GM08714 (cell line): Measurements from ENCODE around the gene SNTG2.

Experiments used
- H3K4me3 ChIP-seq: fragments of 200-500 bp; sonication (Bioruptor generic); 2 replicates; pipeline ENCODE4 v1.5.1; 2014; ENCODE audit warnings: mild to moderate bottlenecking, low read length, inconsistent platforms
- ZNF274 ChIP-seq: IDR thresholded peaks from 2 replicates; pipeline ENCODE4 v1.6.1; 2012; ENCODE audit warnings: mild to moderate bottlenecking, low read depth, low read length

Gene SNTG2

DNA sequence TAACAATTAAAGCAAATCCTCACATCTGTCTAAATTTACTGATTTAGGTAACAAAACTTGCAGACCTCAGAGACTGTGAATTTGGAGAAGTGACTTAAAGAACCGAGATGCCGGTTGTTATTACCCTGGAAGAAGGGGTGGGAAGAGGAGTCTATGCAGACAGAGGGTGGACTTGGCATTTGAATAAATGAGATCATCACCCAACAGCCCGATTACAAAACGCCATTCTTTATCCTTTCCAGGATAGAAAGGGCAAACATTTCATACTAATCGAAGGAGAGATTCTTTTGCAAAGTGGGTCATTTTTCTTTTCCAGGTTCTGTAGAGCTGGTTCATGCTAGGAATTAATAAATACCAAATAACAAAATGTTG, 389.5 kb downstream of the SNTG2 start:
- H3K4me3 ChIP-seq = no peak overlapping the region
- TF ChIP-seq ZNF274 = no peak

DNA sequence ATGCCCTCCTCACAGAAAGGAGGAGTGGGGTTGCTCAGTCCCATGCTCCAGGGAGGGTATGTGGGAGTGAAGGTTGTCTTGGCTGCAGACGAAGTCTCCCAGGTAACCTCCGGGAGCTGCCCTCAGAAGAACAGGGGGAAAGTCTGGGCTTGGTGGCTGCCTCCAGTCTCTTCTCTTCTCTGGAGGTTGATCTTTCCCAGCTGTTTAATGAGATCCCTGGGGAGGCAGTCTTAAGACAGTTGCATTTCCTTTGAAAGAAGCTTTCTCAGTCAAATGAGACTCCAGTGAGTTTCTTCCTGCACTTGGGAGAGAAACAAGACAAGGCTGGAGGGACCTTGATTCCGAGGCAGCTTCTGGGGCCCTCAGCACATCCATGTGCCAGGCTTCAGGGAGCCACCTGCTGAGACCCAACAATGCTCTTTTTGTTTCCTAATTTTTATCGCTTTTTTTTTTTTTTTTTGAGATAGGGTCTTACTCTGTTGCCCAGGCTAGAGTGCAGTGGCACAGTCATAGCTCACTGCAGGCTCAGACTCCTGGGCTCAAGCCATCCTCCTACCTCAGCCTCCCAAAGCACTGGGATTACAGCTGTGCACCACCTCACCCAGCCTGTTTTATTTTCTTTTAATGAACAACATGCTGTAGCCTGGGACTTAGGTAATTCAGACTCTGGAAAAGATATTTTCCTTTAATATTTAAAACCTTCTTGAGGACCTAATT, 390.9 kb downstream of the SNTG2 start:
- H3K4me3 ChIP-seq = no peak overlapping the region

DNA sequence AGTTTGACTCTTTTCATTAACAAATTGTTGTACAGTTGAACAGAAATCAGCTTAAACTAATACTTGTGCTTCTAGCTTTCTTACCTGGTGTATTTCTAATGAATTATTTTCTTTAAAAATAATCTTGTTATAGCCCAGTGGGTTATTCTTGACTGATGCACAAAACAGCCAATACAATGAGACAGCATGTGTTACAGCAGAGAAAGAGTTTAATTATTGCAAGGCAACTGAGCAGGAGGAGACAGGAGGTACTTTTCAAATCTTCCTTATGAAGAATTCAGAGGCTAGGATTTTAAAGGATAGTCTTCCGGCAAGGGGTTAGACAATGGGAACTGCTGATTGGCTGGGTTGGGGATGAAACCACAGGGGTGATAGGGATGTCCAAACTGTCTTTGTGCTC, 398.1 kb downstream of the SNTG2 start:
- H3K4me3 ChIP-seq = no peak overlapping the region
- TF ChIP-seq ZNF274 = no peak

More for the DNA sequence above, 390.9 kb downstream of the SNTG2 start:
- TF ChIP-seq ZNF274 = no peak

DNA sequence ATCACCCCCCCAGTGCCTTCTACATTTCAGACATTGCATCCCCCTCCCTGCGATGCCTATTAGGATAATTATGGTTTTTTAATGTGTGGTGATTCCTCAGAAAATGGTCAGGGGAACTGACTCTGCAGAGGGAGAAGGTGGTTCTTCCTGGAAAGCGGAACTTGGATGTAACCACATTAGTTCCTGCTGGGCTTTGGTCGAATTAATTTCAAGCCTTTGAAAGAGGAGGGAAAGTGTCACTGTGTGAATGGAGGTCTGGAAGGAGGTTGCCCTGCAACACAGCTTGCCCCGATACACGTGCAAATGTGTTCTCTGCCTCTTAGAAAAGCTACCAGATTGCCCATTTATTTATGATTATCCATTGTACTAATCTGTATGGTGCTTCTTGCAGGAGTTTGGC, 399.5 kb downstream of the SNTG2 start:
- no peak for TF ChIP-seq ZNF274
- no peak overlapping the region for H3K4me3 ChIP-seq

DNA sequence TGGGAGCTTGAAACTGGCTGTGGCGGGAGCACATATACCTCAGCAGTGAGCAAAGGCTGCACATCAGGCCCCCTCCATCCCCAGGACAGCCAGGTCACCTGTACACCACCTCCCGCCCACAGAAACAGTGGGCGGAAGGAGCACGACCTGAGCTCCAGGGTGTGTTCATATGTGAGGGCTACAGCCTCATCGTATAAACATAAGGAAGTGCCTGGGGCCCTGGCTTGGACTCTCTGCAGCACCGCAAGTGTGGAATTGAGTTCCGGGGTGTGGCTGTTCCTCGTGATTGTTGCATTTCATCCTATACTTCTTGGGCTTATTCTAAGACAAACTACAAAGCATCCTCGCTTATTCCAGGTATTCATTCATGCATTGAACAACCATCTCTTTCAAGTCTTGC, 402.5 kb downstream of the SNTG2 start:
- TF ChIP-seq ZNF274 = no peak
- H3K4me3 ChIP-seq = no peak overlapping the region

GRCh38 chr2:1353543-1353942, 402.9 kb downstream of the SNTG2 start:
- no peak for TF ChIP-seq ZNF274
- no peak overlapping the region for H3K4me3 ChIP-seq

- TF ChIP-seq ZNF274 = no peak
Measured at GRCh38 chr2:1360144-1360543, 409.5 kb downstream of the SNTG2 start.

DNA sequence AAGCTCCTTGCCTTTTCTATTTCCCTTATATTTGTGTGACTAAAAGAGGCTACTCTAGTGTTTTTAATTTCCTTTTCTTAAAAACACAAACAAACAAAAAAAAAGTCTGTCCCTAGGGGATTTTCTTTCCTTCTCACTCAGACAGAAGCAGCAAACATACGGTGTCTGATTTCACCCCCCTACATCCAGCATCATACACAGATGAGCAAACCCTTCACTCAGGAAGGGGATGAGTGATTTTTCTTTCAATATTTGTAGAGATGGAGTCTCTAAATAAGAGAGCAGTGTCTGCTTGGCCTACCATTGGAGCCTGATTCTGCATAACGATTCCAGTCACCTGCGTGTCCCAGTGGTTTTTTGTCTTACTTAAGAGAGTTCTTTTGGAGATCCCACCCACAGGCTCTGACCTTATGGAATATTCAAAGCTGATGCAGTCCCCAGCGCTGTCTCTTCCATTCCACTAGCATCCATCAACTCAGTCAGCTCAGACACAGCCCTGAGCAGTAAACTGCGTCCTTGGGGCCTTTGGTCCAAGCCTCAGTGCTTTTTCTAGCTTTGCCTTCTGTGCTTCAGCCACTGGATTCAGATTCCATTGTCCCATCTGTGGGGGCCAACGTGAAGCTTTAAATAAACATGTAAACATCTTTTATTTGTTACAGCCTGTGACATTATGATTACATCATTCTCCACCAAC, 410.1 kb downstream of the SNTG2 start:
- H3K4me3 ChIP-seq = no peak overlapping the region
- TF ChIP-seq ZNF274 = no peak

More at GRCh38 chr2:1360144-1360543, 409.5 kb downstream of the SNTG2 start:
- no peak overlapping the region for H3K4me3 ChIP-seq

DNA sequence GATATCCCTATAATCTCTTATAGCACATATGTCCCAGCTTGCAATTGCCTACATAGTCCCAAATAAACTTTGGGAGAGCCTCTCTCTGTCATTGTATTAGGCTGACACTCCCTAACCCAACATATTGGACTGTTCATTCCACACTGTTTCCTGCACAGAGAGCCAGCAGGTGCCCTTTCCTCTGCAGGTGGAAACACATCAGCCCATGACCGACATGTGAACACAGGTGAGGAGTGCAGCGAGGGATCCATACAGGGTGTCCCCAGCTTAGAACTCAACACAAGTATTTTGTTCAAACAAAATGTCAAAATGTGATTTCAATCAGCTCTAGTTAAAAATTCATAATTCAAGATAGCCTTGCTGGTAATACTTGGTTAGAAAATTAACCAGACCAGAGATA, 412.7 kb downstream of the SNTG2 start:
- H3K4me3 ChIP-seq = no peak overlapping the region
- TF ChIP-seq ZNF274 = no peak

- no peak for TF ChIP-seq ZNF274
- no peak overlapping the region for H3K4me3 ChIP-seq
Measured at GRCh38 chr2:1366546-1367134, 416.0 kb downstream of the SNTG2 start.

DNA sequence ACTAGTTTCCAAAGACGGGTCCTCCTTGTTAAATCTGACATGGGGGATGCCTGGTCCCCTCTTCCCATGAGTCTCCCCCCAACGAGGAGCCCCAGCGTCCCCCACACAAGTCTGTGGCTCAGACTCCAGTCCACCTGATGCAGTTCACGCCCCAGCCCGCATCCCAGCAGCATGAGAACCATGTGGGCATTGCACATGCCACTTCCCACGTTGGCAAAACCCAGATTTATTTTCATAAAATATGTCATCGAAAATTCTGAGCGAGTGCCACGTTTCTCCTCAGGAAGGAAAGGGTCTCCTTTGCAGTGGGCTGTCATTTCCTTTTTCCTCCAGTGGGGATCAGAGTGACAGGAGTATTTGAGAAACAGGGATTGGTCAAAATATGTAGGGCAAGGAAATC, 417.0 kb downstream of the SNTG2 start:
- no peak overlapping the region for H3K4me3 ChIP-seq
- no peak for TF ChIP-seq ZNF274

- H3K4me3 ChIP-seq = no peak overlapping the region
- TF ChIP-seq ZNF274 = no peak
Measured at GRCh38 chr2:1369905-1370304, 419.3 kb downstream of the SNTG2 start.

DNA sequence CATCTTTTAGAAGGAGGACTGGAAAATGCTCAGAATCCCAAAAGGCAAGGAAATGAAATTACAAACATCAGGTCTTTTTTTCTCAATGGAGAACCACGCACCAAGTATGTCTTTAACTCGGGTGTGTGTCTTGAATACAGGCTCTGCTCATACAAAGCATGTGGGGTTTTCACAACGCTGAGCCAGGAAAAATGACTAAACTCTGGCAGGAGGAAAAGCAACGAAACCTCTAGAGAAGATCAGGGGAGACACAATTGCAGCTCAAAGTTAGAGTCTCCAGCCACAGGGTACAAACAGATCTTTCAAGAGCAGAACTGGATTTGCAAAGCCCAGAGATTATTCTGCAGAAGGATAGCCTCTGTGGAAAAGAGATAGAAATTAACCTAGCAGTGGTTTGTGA, 419.8 kb downstream of the SNTG2 start:
- TF ChIP-seq ZNF274 = no peak
- H3K4me3 ChIP-seq = no peak overlapping the region

DNA sequence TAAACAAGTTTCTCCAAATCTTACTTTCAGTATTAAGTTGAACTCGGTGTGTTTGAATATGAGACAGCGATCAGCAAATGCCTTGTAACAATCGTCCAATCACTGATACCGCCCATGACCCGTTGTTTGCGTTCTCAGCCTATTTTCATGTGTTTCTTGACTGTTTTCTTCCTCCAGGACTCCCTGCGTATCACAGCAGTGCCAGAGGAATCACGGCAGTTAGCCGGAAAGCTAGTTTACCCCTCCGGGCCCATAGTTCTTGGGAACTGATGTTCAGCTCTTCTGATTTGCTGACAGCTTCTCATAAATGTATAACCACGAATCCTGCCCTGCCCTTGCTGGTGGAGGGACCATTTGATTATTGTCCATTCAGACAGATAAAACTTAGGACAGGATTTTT, 420.4 kb downstream of the SNTG2 start:
- no peak overlapping the region for H3K4me3 ChIP-seq
- TF ChIP-seq ZNF274 = no peak

DNA sequence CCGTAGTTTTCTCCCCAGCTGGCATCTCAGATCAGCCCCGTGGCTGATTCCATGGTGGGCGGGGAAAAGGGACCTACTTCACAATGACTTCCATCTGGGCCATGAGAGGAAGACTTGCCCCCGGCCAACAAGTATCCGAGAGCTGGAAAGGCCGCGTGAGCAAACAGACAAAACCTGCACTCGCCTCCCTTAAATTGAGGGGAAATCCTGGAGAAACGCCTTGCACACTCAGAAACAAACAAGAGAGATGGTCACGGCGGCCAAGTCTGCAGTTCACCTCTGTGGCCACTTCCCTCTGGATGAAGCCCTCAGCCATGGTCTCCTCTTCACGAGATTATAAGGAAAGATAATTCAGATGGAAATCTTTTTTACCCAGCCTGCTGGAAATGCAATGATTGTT, 423.2 kb downstream of the SNTG2 start:
- TF ChIP-seq ZNF274 = no peak
- H3K4me3 ChIP-seq = no peak overlapping the region
